GM21515 (cell line): Measurements from ENCODE around the gene ROM1.
"Not testable (repeated sequence)": the region's sequence is repeated elsewhere in the genome, so short reads cannot be mapped to it uniquely, and the experiment has no call there.

Source experiments
- ATAC-seq: cut with Tn5 transposase; IDR thresholded peaks from one replicate; pipeline ENCODE4 v1.9.1; 2021; ENCODE audit not compliant: unreplicated experiment

Gene ROM1

GRCh38 chr11:62612366-62613290 lies at the start of gene ROM1, which contains the start of gene EML3:
ROM1 (plus strand) TSS chr11:62613257; CDS start chr11:62613282, 25 bp downstream.
EML3 (minus strand) TSS chr11:62612775; CDS start chr11:62612457, 318 bp downstream.
- peak; percentile 63 for ATAC-seq

- no peak for ATAC-seq
Observed at GRCh38 chr11:62565100-62565802, 47.8 kb upstream of the ROM1 start.

GRCh38 chr11:62566247-62566646 lies 46.8 kb upstream of the ROM1 start:
- no peak for ATAC-seq

GRCh38 chr11:62567018-62567633 lies 45.9 kb upstream of the ROM1 start:
- no peak for ATAC-seq

- no peak for ATAC-seq
Observed at GRCh38 chr11:62569611-62570010, 43.4 kb upstream of the ROM1 start.

- ATAC-seq, result not testable (repeated sequence)
Observed at GRCh38 chr11:62570903-62571302, 42.2 kb upstream of the ROM1 start.

- not testable (repeated sequence) for ATAC-seq
Observed at GRCh38 chr11:62571493-62571892, 41.6 kb upstream of the ROM1 start.

- no peak for ATAC-seq
Observed at GRCh38 chr11:62572431-62572830, 40.6 kb upstream of the ROM1 start.

GRCh38 chr11:62573006-62573591 lies 40.0 kb upstream of the ROM1 start:
- no peak for ATAC-seq

- ATAC-seq, result peak; percentile 79
Observed at GRCh38 chr11:62573592-62574362, 39.3 kb upstream of the ROM1 start, which contains the start of gene EEF1G. EEF1G (minus strand) TSS chr11:62573891; CDS start chr11:62573842, 49 bp downstream.

- peak; percentile 16 for ATAC-seq
Observed at GRCh38 chr11:62574363-62575071, 38.5 kb upstream of the ROM1 start.

- ATAC-seq, result no peak
Observed at GRCh38 chr11:62575156-62575555, 37.9 kb upstream of the ROM1 start.

- no peak for ATAC-seq
Observed at GRCh38 chr11:62575837-62576236, 37.2 kb upstream of the ROM1 start.

GRCh38 chr11:62577046-62577714 lies 35.9 kb upstream of the ROM1 start:
- ATAC-seq, result no peak

GRCh38 chr11:62578541-62578940 lies 34.5 kb upstream of the ROM1 start:
- no peak for ATAC-seq

GRCh38 chr11:62579252-62579651 lies 33.8 kb upstream of the ROM1 start:
- ATAC-seq, result no peak

- ATAC-seq, result no peak
Observed at GRCh38 chr11:62580959-62581715, 31.9 kb upstream of the ROM1 start.

GRCh38 chr11:62581735-62582134 lies 31.3 kb upstream of the ROM1 start:
- ATAC-seq, result not testable (repeated sequence)
